Activated naive CD8-positive, alpha-beta T cell treated with anti-CD3 and anti-CD28 coated beads for 36 hours (primary cell): Measurements from ENCODE around the gene PDE11A. TPM values are rescaled to one million over a fixed set of nuclear protein-coding genes. Genes with fewer than 3 reads are reported as not detected.
"Not testable (repeated sequence)": the region's sequence is repeated elsewhere in the genome, so short reads cannot be mapped to it uniquely, and the experiment has no call there.

Source experiments
- DNase-seq: peaks from one replicate; pipeline ENCODE4 v3.0.0; 2021
- H3K27ac Mint-ChIP-seq: one replicate; pipeline ENCODE4 v1.8.0; 2022; ENCODE audit warnings: mild to moderate bottlenecking, moderate library complexity, mixed read lengths
- H3K27me3 Mint-ChIP-seq: one replicate; pipeline ENCODE4 v1.8.0; 2022; ENCODE audit warnings: mild to moderate bottlenecking, mixed read lengths
- H3K36me3 Mint-ChIP-seq: one replicate; pipeline ENCODE4 v1.8.0; 2021; ENCODE audit warnings: mild to moderate bottlenecking, mixed read lengths
- H3K4me1 Mint-ChIP-seq: one replicate; pipeline ENCODE4 v1.8.0; 2021; ENCODE audit warnings: mixed read lengths
- H3K4me3 Mint-ChIP-seq: one replicate; pipeline ENCODE4 v1.8.0; 2022; ENCODE audit warnings: mild to moderate bottlenecking, moderate library complexity, mixed read lengths
- H3K9me3 Mint-ChIP-seq: one replicate; pipeline ENCODE4 v1.8.0; 2022; ENCODE audit warnings: mixed read lengths
- total RNA-seq, 2 experiments: library from RNA; stranded (reverse); gene quantifications; one replicate each; pipeline ENCODE4 v1.2.3, GENCODE V29; 2021

Gene PDE11A
- total RNA-seq, 2 experiments from 2014 or later, result 0.10 TPM; not detected in 1

DNA sequence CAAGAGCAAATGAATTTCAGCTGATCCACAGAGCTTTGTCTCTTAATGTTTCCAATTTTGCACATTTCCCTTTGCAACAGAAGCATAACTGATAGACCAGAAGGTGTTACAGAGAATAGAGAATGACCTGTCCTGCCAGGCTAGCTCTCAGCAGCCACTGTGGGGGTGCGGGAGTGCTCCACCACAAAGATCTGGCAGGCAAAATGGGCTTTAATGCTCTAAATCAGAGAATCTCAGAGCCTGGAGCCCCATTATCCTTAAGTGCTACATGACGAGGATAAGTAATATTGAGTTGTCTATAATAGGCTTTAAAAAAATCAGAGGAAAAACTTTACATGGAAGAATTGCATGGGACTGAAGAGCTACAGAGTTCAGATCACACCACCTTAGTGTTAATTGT, 245.7 kb downstream of the PDE11A start:
- H3K27me3 Mint-ChIP-seq, result peaks cover 10% of the 10 kb centered on the region
- no peaks in the 10 kb centered on the region for H3K36me3 Mint-ChIP-seq
- no peaks in the 10 kb centered on the region for H3K9me3 Mint-ChIP-seq
- no peak for DNase-seq
- no peaks in the 10 kb centered on the region for H3K4me1 Mint-ChIP-seq
- H3K4me3 Mint-ChIP-seq, result no peak overlapping the region
- H3K27ac Mint-ChIP-seq, result no peak overlapping the region

DNA sequence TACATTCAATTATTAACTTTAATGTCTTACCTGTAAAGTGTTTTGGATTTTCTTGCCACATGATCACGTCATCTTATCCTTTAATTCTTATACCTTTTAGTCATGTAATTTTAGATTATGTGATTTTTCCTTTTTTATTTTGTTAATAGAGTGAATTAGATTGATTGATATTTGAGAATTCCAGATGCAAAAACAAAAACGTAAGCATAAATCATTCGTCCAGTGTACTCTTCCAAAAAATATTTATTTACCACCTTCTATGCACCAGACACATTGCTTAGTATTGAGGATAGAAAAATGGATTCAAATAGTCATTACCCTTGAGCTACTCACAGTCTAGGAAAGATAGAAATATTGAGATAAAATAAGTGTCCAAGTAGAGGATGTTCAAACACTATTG, 249.6 kb downstream of the PDE11A start:
- Mint-ChIP-seq H3K36me3 (no peaks in the 10 kb centered on the region), H3K4me1 (no peaks in the 10 kb centered on the region), H3K9me3 (no peaks in the 10 kb centered on the region), H3K4me3 (no peak overlapping the region), H3K27ac (no peak overlapping the region), H3K27me3 (peaks cover 10% of the 10 kb centered on the region)
- DNase-seq, result no peak

DNA sequence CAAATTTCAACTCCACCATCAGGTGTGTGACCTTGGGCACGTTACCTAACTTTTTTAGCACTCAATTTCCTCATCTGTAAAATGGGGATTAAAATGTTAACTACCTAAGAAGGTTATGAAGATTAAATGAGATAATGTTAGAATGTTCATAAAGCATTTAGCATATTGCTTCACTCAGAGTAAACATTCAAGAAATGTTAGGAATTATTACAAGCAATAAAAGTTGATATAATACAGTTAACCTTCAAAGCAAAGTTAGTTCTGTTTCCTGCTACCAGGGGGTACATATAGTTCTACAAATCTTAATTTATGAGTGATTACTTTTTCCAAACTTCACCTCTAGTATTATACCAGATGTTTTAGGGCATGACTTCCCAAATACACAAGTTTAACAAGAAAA, 254.2 kb downstream of the PDE11A start:
- H3K36me3 Mint-ChIP-seq, result no peaks in the 10 kb centered on the region
- DNase-seq, result no peak
- H3K4me1 Mint-ChIP-seq, result no peaks in the 10 kb centered on the region
- no peaks in the 10 kb centered on the region for H3K9me3 Mint-ChIP-seq
- no peak overlapping the region for H3K4me3 Mint-ChIP-seq
- no peak overlapping the region for H3K27ac Mint-ChIP-seq
- H3K27me3 Mint-ChIP-seq, result peaks cover 9% of the 10 kb centered on the region

- H3K9me3 Mint-ChIP-seq, result no peaks in the 10 kb centered on the region
- H3K27ac Mint-ChIP-seq, result no peak overlapping the region
- no peak for DNase-seq
- peaks cover 4% of the 10 kb centered on the region for H3K27me3 Mint-ChIP-seq
- H3K4me1 Mint-ChIP-seq, result no peaks in the 10 kb centered on the region
- no peaks in the 10 kb centered on the region for H3K36me3 Mint-ChIP-seq
- H3K4me3 Mint-ChIP-seq, result no peak overlapping the region
Measured at GRCh38 chr2:177817300-177817699, 255.3 kb downstream of the PDE11A start.

GRCh38 chr2:177816766-177817165, 255.8 kb downstream of the PDE11A start:
- no peaks in the 10 kb centered on the region for H3K9me3 Mint-ChIP-seq
- DNase-seq, result no peak
- no peak overlapping the region for H3K27ac Mint-ChIP-seq
- H3K4me1 Mint-ChIP-seq, result no peaks in the 10 kb centered on the region
- peaks cover 4% of the 10 kb centered on the region for H3K27me3 Mint-ChIP-seq
- H3K4me3 Mint-ChIP-seq, result no peak overlapping the region
- no peaks in the 10 kb centered on the region for H3K36me3 Mint-ChIP-seq

GRCh38 chr2:177812713-177813396, 259.7 kb downstream of the PDE11A start:
- Mint-ChIP-seq H3K27ac (no peak overlapping the region), H3K27me3 (peaks cover 4% of the 10 kb centered on the region), H3K36me3 (no peaks in the 10 kb centered on the region), H3K4me1 (no peaks in the 10 kb centered on the region), H3K4me3 (no peak overlapping the region), H3K9me3 (no peaks in the 10 kb centered on the region)
- DNase-seq, result no peak

DNA sequence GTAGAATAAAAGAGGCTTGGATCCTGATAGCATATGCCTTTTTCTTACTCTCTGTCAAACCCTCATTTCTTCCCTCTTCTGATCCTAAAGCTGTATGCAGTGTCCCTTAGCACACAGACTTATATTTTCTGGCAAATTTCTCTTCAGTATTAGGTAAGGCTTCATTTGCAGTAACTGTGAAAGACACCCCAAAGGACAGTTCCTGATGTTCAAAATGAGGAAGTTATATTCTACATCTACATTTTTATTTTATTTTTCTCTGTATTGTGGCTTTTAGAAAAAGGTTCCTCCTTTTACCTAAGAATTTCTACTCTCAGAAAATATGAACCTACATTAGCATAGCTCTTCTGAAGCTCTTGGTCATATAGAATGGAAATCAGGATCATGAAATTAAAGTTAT, 261.7 kb downstream of the PDE11A start:
- peaks cover under 1% of the 10 kb centered on the region for H3K27me3 Mint-ChIP-seq
- H3K27ac Mint-ChIP-seq, result no peak overlapping the region
- H3K9me3 Mint-ChIP-seq, result peaks cover 4% of the 10 kb centered on the region
- H3K36me3 Mint-ChIP-seq, result peaks cover 1% of the 10 kb centered on the region
- H3K4me1 Mint-ChIP-seq, result no peaks in the 10 kb centered on the region
- DNase-seq, result no peak
- H3K4me3 Mint-ChIP-seq, result no peak overlapping the region

DNA sequence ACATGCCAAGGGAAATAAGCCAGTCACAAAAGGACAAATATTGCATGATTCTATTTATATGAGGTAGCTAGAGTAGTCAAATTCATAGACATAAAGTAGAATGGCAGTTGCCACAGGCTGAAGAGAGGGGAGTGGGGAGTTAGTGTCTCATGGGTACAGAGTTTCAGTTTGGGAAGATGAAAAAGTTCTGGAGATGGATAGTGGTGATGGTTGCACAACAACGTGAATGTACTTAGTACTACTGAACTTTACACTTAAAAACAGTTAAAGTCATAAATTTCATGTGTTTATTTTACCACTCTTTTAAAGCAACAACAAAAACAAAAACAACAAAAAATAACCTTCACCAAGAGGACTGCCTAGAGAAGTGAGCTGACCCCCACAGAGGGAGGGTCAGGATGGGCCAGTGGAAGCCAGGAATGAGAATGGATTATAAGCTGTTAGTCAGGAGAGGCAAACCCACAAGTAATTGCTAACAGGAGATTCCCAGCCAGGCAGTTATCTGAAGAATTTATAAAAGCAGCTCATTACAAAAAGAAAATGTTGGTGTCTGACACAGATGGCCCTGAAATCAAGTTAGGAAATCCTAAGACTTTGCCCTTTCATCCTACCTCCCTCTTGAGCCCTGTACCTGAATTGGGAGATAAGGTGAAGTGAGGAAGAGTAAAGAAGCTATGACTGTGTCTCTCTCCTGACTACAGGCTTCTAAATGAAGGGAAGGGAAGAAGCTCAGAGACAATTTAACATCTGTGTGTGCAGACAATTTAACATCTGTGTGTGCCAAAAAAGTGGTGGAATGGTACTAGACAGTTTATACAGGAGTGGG, 263.4 kb downstream of the PDE11A start:
- H3K36me3 Mint-ChIP-seq, result peaks cover 1% of the 10 kb centered on the region
- DNase-seq, result no peak
- H3K4me1 Mint-ChIP-seq, result no peaks in the 10 kb centered on the region
- no peak overlapping the region for H3K27ac Mint-ChIP-seq
- H3K9me3 Mint-ChIP-seq, result peaks cover 8% of the 10 kb centered on the region
- H3K27me3 Mint-ChIP-seq, result no peaks in the 10 kb centered on the region
- H3K4me3 Mint-ChIP-seq, result no peak overlapping the region

DNA sequence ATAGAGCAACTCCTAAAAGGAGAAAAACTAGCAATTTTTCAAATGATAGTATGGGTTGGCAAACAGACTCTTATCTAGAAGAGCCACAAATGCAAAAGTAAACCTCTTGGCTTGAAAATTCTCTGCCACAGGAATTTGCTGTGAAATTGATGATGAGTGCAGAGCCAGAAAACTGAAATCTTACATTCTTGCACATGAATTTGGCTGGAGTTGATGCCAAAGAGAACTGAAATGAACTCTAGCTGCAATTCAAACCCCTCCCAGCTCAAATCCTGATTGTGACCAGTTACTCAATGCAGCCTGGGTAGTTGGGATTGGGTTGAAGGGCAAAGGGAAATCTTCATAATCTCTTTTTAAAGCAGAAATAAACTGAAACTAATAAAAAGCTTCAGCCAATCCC, 266.6 kb downstream of the PDE11A start:
- Mint-ChIP-seq H3K36me3 (peaks cover 1% of the 10 kb centered on the region), H3K27ac (no peak overlapping the region), H3K4me3 (no peak overlapping the region), H3K4me1 (no peaks in the 10 kb centered on the region), H3K9me3 (peaks cover 8% of the 10 kb centered on the region), H3K27me3 (peaks cover 4% of the 10 kb centered on the region)
- no peak for DNase-seq

- Mint-ChIP-seq H3K9me3 (no peaks in the 10 kb centered on the region), H3K4me1 (no peaks in the 10 kb centered on the region), H3K27ac (no peak overlapping the region), H3K4me3 (no peak overlapping the region), H3K27me3 (peaks cover 16% of the 10 kb centered on the region), H3K36me3 (no peaks in the 10 kb centered on the region)
- no peak for DNase-seq
Measured at GRCh38 chr2:177799531-177799930, 273.0 kb downstream of the PDE11A start.

GRCh38 chr2:177797808-177798207, 274.8 kb downstream of the PDE11A start:
- H3K27ac Mint-ChIP-seq, result no peak overlapping the region
- H3K36me3 Mint-ChIP-seq, result no peaks in the 10 kb centered on the region
- no peak for DNase-seq
- H3K27me3 Mint-ChIP-seq, result peaks cover 16% of the 10 kb centered on the region
- H3K4me3 Mint-ChIP-seq, result no peak overlapping the region
- H3K4me1 Mint-ChIP-seq, result no peaks in the 10 kb centered on the region
- H3K9me3 Mint-ChIP-seq, result no peaks in the 10 kb centered on the region

- no peak for DNase-seq
- H3K4me1 Mint-ChIP-seq, result no peaks in the 10 kb centered on the region
Measured at GRCh38 chr2:177796654-177797415, 275.7 kb downstream of the PDE11A start.

GRCh38 chr2:177796011-177796410, 276.6 kb downstream of the PDE11A start:
- no peak overlapping the region for H3K4me3 Mint-ChIP-seq
- H3K27ac Mint-ChIP-seq, result no peak overlapping the region
- no peaks in the 10 kb centered on the region for H3K9me3 Mint-ChIP-seq
- no peaks in the 10 kb centered on the region for H3K4me1 Mint-ChIP-seq
- peaks cover 12% of the 10 kb centered on the region for H3K27me3 Mint-ChIP-seq
- no peak for DNase-seq
- no peaks in the 10 kb centered on the region for H3K36me3 Mint-ChIP-seq

More at GRCh38 chr2:177796654-177797415, 275.7 kb downstream of the PDE11A start:
- Mint-ChIP-seq H3K27ac (no peak overlapping the region), H3K27me3 (peaks cover 14% of the 10 kb centered on the region), H3K9me3 (no peaks in the 10 kb centered on the region), H3K4me3 (no peak overlapping the region), H3K36me3 (no peaks in the 10 kb centered on the region)

DNA sequence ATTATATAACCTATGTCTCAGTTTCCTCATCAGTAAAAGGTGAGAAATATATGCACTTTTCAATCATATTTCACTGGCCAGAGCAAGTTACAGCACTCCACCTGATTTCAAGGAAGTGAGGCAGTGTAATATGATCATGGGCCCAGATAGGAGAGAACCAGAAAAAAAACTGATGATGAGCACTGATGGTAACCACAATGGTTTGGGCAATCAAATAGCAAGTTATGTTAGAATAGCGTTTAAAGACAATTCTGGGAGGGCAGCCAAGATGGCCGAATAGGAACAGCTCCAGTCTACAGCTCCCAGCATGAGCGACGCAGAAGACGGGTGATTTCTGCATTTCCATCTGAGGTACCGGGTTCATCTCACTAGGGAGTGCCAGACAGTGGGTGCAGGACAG, 287.4 kb downstream of the PDE11A start:
- H3K27me3 Mint-ChIP-seq, H3K27ac Mint-ChIP-seq, H3K9me3 Mint-ChIP-seq, H3K36me3 Mint-ChIP-seq, DNase-seq, H3K4me3 Mint-ChIP-seq: not testable (repeated sequence)
- peaks cover 36% of the 10 kb centered on the region for H3K4me1 Mint-ChIP-seq

- H3K36me3 Mint-ChIP-seq, result peaks cover 2% of the 10 kb centered on the region
- peaks cover 7% of the 10 kb centered on the region for H3K9me3 Mint-ChIP-seq
- no peak for DNase-seq
- peaks cover 4% of the 10 kb centered on the region for H3K27me3 Mint-ChIP-seq
- H3K4me1 Mint-ChIP-seq, result peaks cover 36% of the 10 kb centered on the region
- peak overlapping the region; percentile 74 for H3K27ac Mint-ChIP-seq
- peak overlapping the region; percentile 50 for H3K4me3 Mint-ChIP-seq
Measured at GRCh38 chr2:177784745-177785067, 287.9 kb downstream of the PDE11A start.
